Mesendoderm (in vitro differentiated cells): ENCODE measurements around the gene ATXN7L1.
A peak's percentile ranks its signal among the peaks of the same experiment; 100 is the strongest.

Experiments
- DNase-seq: peaks from one replicate; pipeline ENCODE4 v3.0.0; 2013
- H2AK5ac ChIP-seq: 2 replicates; pipeline ENCODE4 v1.6.1; 2013; ENCODE audit warnings: low read length, inconsistent platforms
- H2BK120ac ChIP-seq: 2 replicates; pipeline ENCODE4 v1.6.1; 2013; ENCODE audit warnings: low read depth, mild to moderate bottlenecking, low read length, moderate library complexity, mixed read lengths
- H2BK15ac ChIP-seq: replicated peaks from 2 replicates; pipeline ENCODE4 v1.6.1; 2013; ENCODE audit warnings: low read depth, mild to moderate bottlenecking, moderate library complexity
- H2BK5ac ChIP-seq: 2 replicates; pipeline ENCODE4 v1.6.1; 2013; ENCODE audit warnings: low read length, inconsistent platforms
- H3K18ac ChIP-seq: 2 replicates; pipeline ENCODE4 v1.6.1; 2013; ENCODE audit warnings: mild to moderate bottlenecking, low read length, mixed read lengths
- H3K23ac ChIP-seq: one replicate; pipeline ENCODE4 v1.6.1; 2013; ENCODE audit warnings: low read length
- H3K27ac ChIP-seq: 2 replicates; pipeline ENCODE4 v1.5.1; 2013; ENCODE audit warnings: low read depth, mild to moderate bottlenecking, inconsistent platforms, low read length, moderate library complexity
- H3K27me3 ChIP-seq: 2 replicates; pipeline ENCODE4 v1.6.1; 2013; ENCODE audit warnings: low read length, control low read depth, mild to moderate bottlenecking, inconsistent platforms; ENCODE audit not compliant: insufficient read depth, poor library complexity
- H3K36me3 ChIP-seq: 2 replicates; pipeline ENCODE4 v1.6.1; 2013; ENCODE audit warnings: low read length, inconsistent platforms; ENCODE audit not compliant: control insufficient read depth, insufficient read depth
- H3K4ac ChIP-seq: one replicate; pipeline ENCODE4 v1.6.1; 2013; ENCODE audit warnings: low read depth, mild to moderate bottlenecking, low read length, moderate library complexity
- H3K4me1 ChIP-seq: 2 replicates; pipeline ENCODE4 v1.6.1; 2013; ENCODE audit warnings: low read depth, low read length, inconsistent platforms; ENCODE audit not compliant: control insufficient read depth
- H3K4me2 ChIP-seq: 2 replicates; pipeline ENCODE4 v1.6.1; 2013; ENCODE audit warnings: low read length
- H3K4me3 ChIP-seq: 2 replicates; pipeline ENCODE4 v1.5.1; 2013; ENCODE audit warnings: mild to moderate bottlenecking, low read length
- H3K56ac ChIP-seq: one replicate; pipeline ENCODE4 v1.6.1; 2013; ENCODE audit warnings: low read length
- H3K79me1 ChIP-seq: 2 replicates; pipeline ENCODE4 v1.6.1; 2013; ENCODE audit warnings: low read length, inconsistent platforms
- H3K79me2 ChIP-seq: 2 replicates; pipeline ENCODE4 v1.6.1; 2013; ENCODE audit warnings: mild to moderate bottlenecking, low read length; ENCODE audit not compliant: control insufficient read depth, insufficient read depth
- H3K9ac ChIP-seq: 2 replicates; pipeline ENCODE4 v1.6.1; 2013; ENCODE audit warnings: low read length, inconsistent platforms
- H4K5ac ChIP-seq: one replicate; pipeline ENCODE4 v1.6.1; 2013; ENCODE audit warnings: low read length
- H4K8ac ChIP-seq: one replicate; pipeline ENCODE4 v1.6.1; 2013; ENCODE audit warnings: low read depth, mild to moderate bottlenecking, control low read depth, low read length, moderate library complexity
- WGBS: extraction: QIAGEN DNeasy Blood & Tissue Kit; methylation state at CpG from one replicate; pipeline ENCODE4 v1.1.7; 2013; ENCODE audit warnings: low lambda C conversion rate, missing lambda C conversion rate; ENCODE audit not compliant: insufficient coverage; ENCODE audit errors: extremely low coverage; 5-methylcytosine and 5-hydroxymethylcytosine counted together

The ATXN7L1 gene

DNA sequence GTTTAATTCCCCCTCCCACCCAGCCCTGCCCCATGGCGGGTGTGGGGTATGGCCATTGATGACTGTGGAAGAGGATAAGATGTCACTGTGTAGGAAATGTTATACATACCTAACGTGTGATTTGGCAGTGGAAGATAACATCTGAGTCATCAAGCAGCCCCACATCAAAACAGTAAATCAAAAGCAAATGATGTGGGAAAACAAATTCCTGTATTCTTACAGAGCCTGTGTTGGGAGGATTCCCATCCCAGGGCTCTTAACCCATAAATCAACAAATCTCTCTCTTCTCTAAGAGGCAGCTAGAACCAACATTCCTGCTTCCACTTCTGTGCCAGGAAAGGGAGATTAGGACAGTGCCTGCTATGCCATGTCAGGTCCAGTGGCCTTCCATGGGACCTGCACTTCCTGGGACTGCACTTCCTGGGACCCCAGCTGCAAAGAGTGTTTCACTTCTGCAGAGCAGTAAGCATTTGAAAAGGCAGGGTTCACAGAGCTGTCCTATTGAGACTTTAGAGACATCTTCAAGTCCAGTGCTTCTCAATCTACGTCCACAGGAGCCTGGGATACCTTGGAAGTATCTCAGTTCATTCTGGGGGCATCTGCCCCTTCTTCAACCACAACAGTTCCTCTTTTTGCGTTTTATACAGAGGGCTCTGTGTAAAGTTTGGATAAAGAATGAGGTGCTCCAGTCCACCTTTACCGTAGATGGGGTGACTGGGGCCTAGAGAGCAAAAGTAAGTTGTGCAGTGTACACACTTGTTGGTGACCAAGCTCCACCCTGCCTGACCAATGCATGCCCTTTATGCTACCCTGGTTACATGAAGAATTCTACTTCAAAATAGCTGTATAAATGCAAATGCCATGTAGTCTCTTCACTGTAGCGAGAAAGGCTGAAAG, 45.7 kb downstream of the ATXN7L1 start:
- Histone ChIP-seq H3K79me1 (peaks cover 8% of the 10 kb centered on the region), H2BK5ac (no peak overlapping the region), H3K36me3 (no peaks in the 10 kb centered on the region), H4K5ac (no peak overlapping the region), H4K8ac (no peak overlapping the region), H3K4me2 (no peak overlapping the region), H3K4ac (no peak overlapping the region), H2BK120ac (no peak overlapping the region), H3K18ac (peak overlapping the region; percentile 6), H3K56ac (no peak overlapping the region), H3K79me2 (no peaks in the 10 kb centered on the region), H2BK15ac (no peak overlapping the region), H3K4me1 (peaks cover 10% of the 10 kb centered on the region), H3K23ac (no peak overlapping the region), H3K27me3 (no peaks in the 10 kb centered on the region), H3K27ac (no peak overlapping the region), H3K4me3 (no peak overlapping the region), H2AK5ac (no peak overlapping the region), H3K9ac (no peak overlapping the region)
- peak; percentile 81 for DNase-seq
- WGBS, result no CpG with 5 or more reads among the region's 6 CpGs

DNA sequence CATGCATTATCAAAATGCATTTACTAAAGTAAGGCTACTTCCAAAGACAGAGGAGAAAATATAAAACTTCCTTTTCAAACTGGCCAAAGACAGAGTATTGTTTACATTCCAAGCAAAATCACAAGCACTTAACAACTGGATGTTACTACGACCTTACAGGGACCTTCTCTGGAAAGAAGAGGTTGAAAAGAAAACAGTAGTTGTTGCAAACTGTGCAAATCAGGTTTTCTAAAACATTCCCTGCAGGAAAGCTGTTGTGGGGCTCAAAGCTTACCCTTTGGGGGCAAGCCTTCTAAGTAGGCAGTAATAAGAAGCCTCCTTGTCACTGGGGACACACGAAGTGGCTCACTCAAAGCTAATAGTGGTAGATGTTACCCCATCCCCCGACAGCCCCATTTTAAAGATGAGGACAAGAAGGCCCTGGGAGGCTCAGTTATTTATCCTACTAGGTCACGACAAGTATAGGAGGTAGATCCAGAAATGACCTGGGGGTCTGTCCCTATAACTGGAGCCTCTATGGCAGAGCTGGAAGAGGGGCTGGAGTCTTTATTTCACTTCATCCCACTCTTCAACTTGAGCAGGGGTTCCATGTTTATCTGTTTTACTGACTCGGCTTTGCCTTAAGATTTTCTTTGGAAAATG, 46.6 kb downstream of the ATXN7L1 start:
- Histone ChIP-seq H3K23ac (no peak overlapping the region), H2AK5ac (no peak overlapping the region), H3K79me1 (peaks cover 8% of the 10 kb centered on the region), H3K4ac (no peak overlapping the region), H2BK15ac (no peak overlapping the region), H3K4me3 (no peak overlapping the region), H3K18ac (peak overlapping the region; percentile 6), H3K9ac (no peak overlapping the region), H2BK120ac (no peak overlapping the region), H4K8ac (no peak overlapping the region), H3K4me2 (no peak overlapping the region), H3K36me3 (no peaks in the 10 kb centered on the region), H3K79me2 (no peaks in the 10 kb centered on the region), H3K27me3 (no peaks in the 10 kb centered on the region), H3K56ac (no peak overlapping the region), H2BK5ac (no peak overlapping the region), H4K5ac (no peak overlapping the region), H3K4me1 (peaks cover 10% of the 10 kb centered on the region), H3K27ac (no peak overlapping the region)
- DNase-seq, result no peak
- no CpG with 5 or more reads among the region's 5 CpGs for WGBS

DNA sequence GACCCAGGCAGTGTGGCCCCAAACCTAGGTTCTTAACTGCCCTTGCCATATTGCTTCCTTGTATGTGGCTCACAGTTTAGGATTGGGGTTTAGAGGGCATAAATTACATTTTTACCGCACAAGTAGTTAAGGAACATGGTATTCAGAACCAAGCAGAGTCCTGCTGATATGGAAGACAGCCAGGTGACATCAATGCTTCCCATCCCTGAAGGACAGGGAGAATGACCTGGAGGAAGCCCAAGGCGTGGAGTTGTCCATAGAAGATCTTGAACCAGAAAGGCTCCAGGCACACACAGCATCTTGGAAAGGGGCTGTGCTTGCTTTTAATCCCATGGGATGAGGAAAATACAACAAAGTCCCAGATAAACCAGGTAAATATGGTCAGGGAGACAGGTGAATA, 48.3 kb downstream of the ATXN7L1 start:
- H3K56ac ChIP-seq, result no peak overlapping the region
- no peak overlapping the region for H2BK5ac ChIP-seq
- no peak overlapping the region for H3K27ac ChIP-seq
- H3K4me1 ChIP-seq, result peaks cover 10% of the 10 kb centered on the region
- H3K23ac ChIP-seq, result no peak overlapping the region
- WGBS, result no CpG with 5 or more reads among the region's 2 CpGs
- peaks cover 8% of the 10 kb centered on the region for H3K79me1 ChIP-seq
- no peaks in the 10 kb centered on the region for H3K36me3 ChIP-seq
- no peak overlapping the region for H3K9ac ChIP-seq
- H3K79me2 ChIP-seq, result no peaks in the 10 kb centered on the region
- H3K4me2 ChIP-seq, result no peak overlapping the region
- H4K8ac ChIP-seq, result no peak overlapping the region
- no peak overlapping the region for H2AK5ac ChIP-seq
- no peak overlapping the region for H2BK15ac ChIP-seq
- no peaks in the 10 kb centered on the region for H3K27me3 ChIP-seq
- H2BK120ac ChIP-seq, result no peak overlapping the region
- no peak overlapping the region for H4K5ac ChIP-seq
- no peak overlapping the region for H3K18ac ChIP-seq
- H3K4ac ChIP-seq, result no peak overlapping the region
- no peak for DNase-seq
- no peak overlapping the region for H3K4me3 ChIP-seq

DNA sequence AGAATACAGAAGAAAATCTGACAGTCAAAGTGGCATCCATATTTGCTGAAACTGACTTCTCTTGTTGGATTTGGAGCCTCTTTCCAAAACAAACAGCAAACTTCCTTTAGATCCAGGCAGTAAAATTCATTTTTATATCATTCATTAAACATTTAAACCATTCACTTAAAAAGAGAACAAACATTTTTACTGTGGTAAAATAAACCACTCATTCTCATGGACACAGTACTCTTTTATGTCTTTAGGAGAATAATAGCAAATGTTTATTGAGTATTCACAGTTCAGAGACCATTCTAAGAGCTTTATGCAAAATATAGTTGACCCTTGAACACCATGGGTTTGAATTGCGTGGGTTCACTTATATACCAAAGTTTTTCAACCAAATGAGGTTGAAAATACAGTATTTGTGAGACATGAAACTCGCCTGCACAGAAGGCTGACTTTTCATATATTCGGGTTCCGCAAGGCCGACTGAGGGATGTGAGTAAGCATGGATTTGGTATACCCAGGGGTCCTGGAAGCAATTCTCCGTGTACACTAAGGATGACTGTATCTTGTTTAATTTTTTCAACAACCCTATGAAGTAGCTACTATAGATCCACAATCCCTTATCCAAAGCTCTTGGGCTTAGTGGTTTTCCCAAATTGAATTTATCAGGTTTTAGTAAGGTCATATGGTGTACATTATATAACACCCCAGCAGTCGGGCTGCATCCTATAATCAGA, 49.1 kb downstream of the ATXN7L1 start:
- no peak overlapping the region for H2BK5ac ChIP-seq
- H3K27ac ChIP-seq, result no peak overlapping the region
- H3K56ac ChIP-seq, result no peak overlapping the region
- WGBS, result no CpG with 5 or more reads among the region's 7 CpGs
- no peak overlapping the region for H4K8ac ChIP-seq
- H2BK120ac ChIP-seq, result no peak overlapping the region
- H4K5ac ChIP-seq, result no peak overlapping the region
- peaks cover 7% of the 10 kb centered on the region for H3K79me1 ChIP-seq
- H3K4me2 ChIP-seq, result no peak overlapping the region
- no peaks in the 10 kb centered on the region for H3K79me2 ChIP-seq
- no peak overlapping the region for H2BK15ac ChIP-seq
- no peak overlapping the region for H3K4ac ChIP-seq
- H3K36me3 ChIP-seq, result no peaks in the 10 kb centered on the region
- H3K18ac ChIP-seq, result no peak overlapping the region
- H2AK5ac ChIP-seq, result no peak overlapping the region
- no peak overlapping the region for H3K4me3 ChIP-seq
- peaks cover 7% of the 10 kb centered on the region for H3K4me1 ChIP-seq
- no peak overlapping the region for H3K23ac ChIP-seq
- no peaks in the 10 kb centered on the region for H3K27me3 ChIP-seq
- DNase-seq, result no peak
- H3K9ac ChIP-seq, result no peak overlapping the region

DNA sequence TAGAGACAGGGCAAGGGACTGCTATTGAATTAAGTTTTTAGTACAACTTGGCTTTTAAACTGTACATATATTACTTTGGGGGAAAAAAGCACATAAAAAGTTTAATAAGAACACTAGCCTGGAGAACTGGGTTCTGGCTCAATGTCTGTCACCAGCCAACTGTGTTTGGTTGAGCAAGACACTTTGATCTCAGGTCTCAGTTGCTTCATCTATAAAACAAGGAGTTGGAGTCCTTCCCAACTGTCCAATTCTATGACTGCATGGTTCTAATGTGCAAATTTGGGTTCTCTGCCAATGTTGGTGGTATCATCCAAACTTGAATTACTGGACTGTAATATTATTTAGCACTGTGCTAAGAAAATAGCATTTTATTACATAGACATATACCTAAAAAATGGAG, 50.3 kb downstream of the ATXN7L1 start:
- Histone ChIP-seq H3K4me3 (no peak overlapping the region), H3K4me2 (no peak overlapping the region), H3K4ac (no peak overlapping the region), H3K27me3 (no peaks in the 10 kb centered on the region), H3K56ac (no peak overlapping the region), H2BK15ac (no peak overlapping the region), H3K4me1 (peaks cover 7% of the 10 kb centered on the region), H3K18ac (no peak overlapping the region), H3K27ac (no peak overlapping the region), H2AK5ac (no peak overlapping the region), H3K79me2 (no peaks in the 10 kb centered on the region), H2BK120ac (no peak overlapping the region), H4K5ac (no peak overlapping the region), H4K8ac (no peak overlapping the region), H2BK5ac (no peak overlapping the region), H3K36me3 (no peaks in the 10 kb centered on the region), H3K23ac (no peak overlapping the region), H3K79me1 (peaks cover 7% of the 10 kb centered on the region), H3K9ac (no peak overlapping the region)
- DNase-seq, result no peak
